IMR-90 (cell line): ENCODE results near the gene GNAI2. TPM values are rescaled to one million over a fixed set of nuclear protein-coding genes. Genes with fewer than 3 reads are reported as not detected.

Source experiments
- ATAC-seq: fragments of 200-7000 bp; cut with Tn5 transposase; 2 replicates; pipeline ENCODE4 v1.9.1; 2020; ENCODE audit warnings: low read depth, mild to moderate bottlenecking, moderate library complexity
- BruUV-seq: library from RNA; stranded (reverse); fragments of 400-500 nt; replicated peaks from 2 replicates; lab custom pipeline; 2021; lab: Mats Ljungman, UMichigan
- CTCF ChIA-PET: fragments of 300-600 bp; formaldehyde crosslinking; extraction: SDS; loops from one replicate; lab custom pipeline; 2021; ENCODE audit warnings: antibody characterized with exemption; lab: Yijun Ruan, JAX
- POLR2A ChIA-PET: fragments of 300-600 bp; sonication (Branson Sonifier 250); formaldehyde crosslinking; loops from one replicate; lab custom pipeline; 2022; ENCODE audit warnings: antibody characterized with exemption; ENCODE audit not compliant: unreplicated experiment; lab: Charles Lee
- DNase-seq: peaks from one replicate; pipeline ENCODE4 v3.0.0; 2013
- H2AFZ ChIP-seq: replicated peaks from 2 replicates; pipeline ENCODE3; 2013; ENCODE audit warnings: low read length, mild to moderate bottlenecking; ENCODE audit not compliant: poor library complexity
- H2AK5ac ChIP-seq: 2 replicates; pipeline ENCODE4 v1.6.1; 2013; ENCODE audit warnings: low read depth, low read length, inconsistent platforms
- H2AK9ac ChIP-seq: replicated peaks from 2 replicates; pipeline ENCODE3; 2013; ENCODE audit warnings: mild to moderate bottlenecking, low read depth, low read length, moderate library complexity; ENCODE audit not compliant: poor library complexity
- H2BK120ac ChIP-seq: 2 replicates; pipeline ENCODE4 v1.6.1; 2013; ENCODE audit warnings: low read depth, low read length, inconsistent platforms
- H2BK15ac ChIP-seq: 3 replicates; pipeline ENCODE4 v1.6.1; 2013; ENCODE audit warnings: low read depth, low read length, inconsistent platforms
- H2BK20ac ChIP-seq: 2 replicates; pipeline ENCODE4 v1.6.1; 2013; ENCODE audit warnings: low read depth, mild to moderate bottlenecking, inconsistent platforms, low read length, moderate library complexity
- H2BK5ac ChIP-seq: 2 replicates; pipeline ENCODE4 v1.6.1; 2013; ENCODE audit warnings: mild to moderate bottlenecking, low read depth, low read length, inconsistent platforms; ENCODE audit not compliant: poor library complexity, severe bottlenecking
- H3K14ac ChIP-seq: replicated peaks from 2 replicates; pipeline ENCODE4 v1.6.1; 2013; ENCODE audit warnings: low read depth, low read length, inconsistent platforms
- H3K18ac ChIP-seq: 2 replicates; pipeline ENCODE4 v1.6.1; 2013; ENCODE audit warnings: low read depth, low read length, control low read depth
- H3K23ac ChIP-seq: 2 replicates; pipeline ENCODE4 v1.6.1; 2013; ENCODE audit warnings: low read depth, low read length, inconsistent platforms
- H3K27ac ChIP-seq: 2 replicates; pipeline ENCODE4 v1.5.1; 2013; ENCODE audit warnings: mild to moderate bottlenecking, control low read depth, low read length; ENCODE audit not compliant: insufficient read depth
- H3K27me3 ChIP-seq: 2 replicates; pipeline ENCODE4 v1.6.1; 2013; ENCODE audit warnings: low read length; ENCODE audit not compliant: control insufficient read depth, insufficient read depth
- H3K36me3 ChIP-seq: 2 replicates; pipeline ENCODE4 v1.6.1; 2013; ENCODE audit warnings: low read length, mixed read lengths; ENCODE audit not compliant: control insufficient read depth, insufficient read depth
- H3K4ac ChIP-seq: 2 replicates; pipeline ENCODE4 v1.6.1; 2013; ENCODE audit warnings: low read depth, low read length, inconsistent platforms
- H3K4me1 ChIP-seq: 2 replicates; pipeline ENCODE4 v1.6.1; 2013; ENCODE audit warnings: low read length, mixed read lengths; ENCODE audit not compliant: control insufficient read depth, insufficient read depth
- H3K4me2 ChIP-seq: 2 replicates; pipeline ENCODE4 v1.6.1; 2013; ENCODE audit warnings: low read depth, mild to moderate bottlenecking, control low read depth, low read length, moderate library complexity
- H3K4me3 ChIP-seq: 2 replicates; pipeline ENCODE4 v1.5.1; 2013; ENCODE audit warnings: low read depth, mild to moderate bottlenecking, control low read depth, low read length, moderate library complexity; ENCODE audit not compliant: insufficient read depth
- H3K56ac ChIP-seq: 2 replicates; pipeline ENCODE4 v1.6.1; 2013; ENCODE audit warnings: low read length, inconsistent platforms; ENCODE audit not compliant: insufficient read depth; ENCODE audit errors: extremely low read depth
- H3K79me1 ChIP-seq, 2 experiments: 2 replicates each; pipeline ENCODE4 v1.6.1; 2013; ENCODE audit warnings: low read length in 2 of 2, inconsistent platforms in 1 of 2, low read depth in 1 of 2
- H3K9ac ChIP-seq: 2 replicates; pipeline ENCODE4 v1.6.1; 2013; ENCODE audit warnings: low read depth, low read length, control low read depth
- H3K9me1 ChIP-seq: 2 replicates; pipeline ENCODE4 v1.6.1; 2013; ENCODE audit warnings: low read length, inconsistent platforms; ENCODE audit not compliant: insufficient read depth
- H3K9me3 ChIP-seq: 2 replicates; pipeline ENCODE4 v1.6.1; 2013; ENCODE audit warnings: low read length; ENCODE audit not compliant: control insufficient read depth, insufficient read depth
- H4K20me1 ChIP-seq: 2 replicates; pipeline ENCODE4 v1.6.1; 2013; ENCODE audit warnings: low read length, inconsistent platforms; ENCODE audit not compliant: insufficient read depth
- H4K5ac ChIP-seq: 2 replicates; pipeline ENCODE4 v1.6.1; 2013; ENCODE audit warnings: mild to moderate bottlenecking, low read depth, low read length, control low read depth
- H4K8ac ChIP-seq, 2 experiments: 2 replicates each; pipeline ENCODE4 v1.6.1; 2013; ENCODE audit warnings: low read depth in 2 of 2, low read length in 2 of 2, control low read depth in 1 of 2, inconsistent platforms in 1 of 2
- H4K91ac ChIP-seq: 2 replicates; pipeline ENCODE4 v1.6.1; 2013; ENCODE audit warnings: low read depth, low read length, inconsistent platforms; ENCODE audit not compliant: insufficient read depth
- BHLHE40 ChIP-seq: fragments of 150-350 bp; IDR thresholded peaks from 2 replicates; pipeline ENCODE4 v1.6.1; 2016; ENCODE audit warnings: mild to moderate bottlenecking, low read depth, low read length
- CEBPB ChIP-seq: IDR thresholded peaks from 2 replicates; pipeline ENCODE4 v1.6.1; 2012; ENCODE audit warnings: low read depth, low read length, improper control_type of control experiment
- CHD1 ChIP-seq: IDR thresholded peaks from 2 replicates; pipeline ENCODE4 v1.6.1; 2012; ENCODE audit warnings: low read depth, low read length, improper control_type of control experiment
- ELK1 ChIP-seq: fragments of 150-350 bp; IDR thresholded peaks from 2 replicates; pipeline ENCODE4 v1.6.1; 2016; ENCODE audit warnings: low read depth, mild to moderate bottlenecking, low read length, moderate library complexity, borderline replicate concordance
- FOS ChIP-seq: fragments of 150-350 bp; IDR thresholded peaks from 2 replicates; pipeline ENCODE4 v1.6.1; 2016; ENCODE audit warnings: low read depth, low read length
- MAFK ChIP-seq: IDR thresholded peaks from 2 replicates; pipeline ENCODE4 v1.6.1; 2012; ENCODE audit warnings: low read depth, low read length, improper control_type of control experiment
- MAZ ChIP-seq: IDR thresholded peaks from 2 replicates; pipeline ENCODE4 v1.6.1; 2012; ENCODE audit warnings: low read depth, mild to moderate bottlenecking, low read length, improper control_type of control experiment, moderate library complexity, borderline replicate concordance
- MXI1 ChIP-seq: IDR thresholded peaks from 2 replicates; pipeline ENCODE4 v1.6.1; 2012; ENCODE audit warnings: low read depth, mild to moderate bottlenecking, low read length, moderate library complexity, borderline replicate concordance
- NFE2L2 ChIP-seq: fragments of 150-350 bp; IDR thresholded peaks from 2 replicates; pipeline ENCODE4 v1.6.1; 2016; ENCODE audit warnings: low read depth, mild to moderate bottlenecking, low read length
- POLR2A ChIP-seq: IDR thresholded peaks from 2 replicates; pipeline ENCODE4 v1.6.1; 2012; ENCODE audit warnings: mild to moderate bottlenecking, low read depth, low read length
- RAD21 ChIP-seq: IDR thresholded peaks from 2 replicates; pipeline ENCODE4 v1.6.1; 2012; ENCODE audit warnings: low read length, improper control_type of control experiment
- RCOR1 ChIP-seq: IDR thresholded peaks from 2 replicates; pipeline ENCODE4 v1.6.1; 2012; ENCODE audit warnings: mild to moderate bottlenecking, low read length, improper control_type of control experiment; ENCODE audit not compliant: insufficient replicate concordance
- RFX5 ChIP-seq: IDR thresholded peaks from 2 replicates; pipeline ENCODE4 v1.8.0; 2012; ENCODE audit warnings: low read depth, mild to moderate bottlenecking, low read length, moderate library complexity
- SMC3 ChIP-seq: fragments of 150-350 bp; IDR thresholded peaks from 2 replicates; pipeline ENCODE4 v1.6.1; 2016; ENCODE audit warnings: low read depth, mild to moderate bottlenecking, antibody characterized with exemption, low read length, moderate library complexity
- WGBS, 2 experiments: methylation state at CpG; one replicate each; pipeline versions ENCODE4 v1.1.5 to v1.1.7; 2013; ENCODE audit warnings: missing lambda C conversion rate in 2 of 2; ENCODE audit not compliant: insufficient read length in 1 of 2; ENCODE audit errors: extremely low coverage in 2 of 2; 5-methylcytosine and 5-hydroxymethylcytosine counted together
- dilution Hi-C: fragments of 300-500 bp; cut with HindIII; formaldehyde crosslinking; loops from one replicate; pipeline ENCODE4 v1.14.3; 2018; ENCODE audit warnings: low sequenced_read_pairs; ENCODE audit not compliant: unreplicated experiment
- in situ Hi-C: fragments of 300-500 bp; cut with MboI; formaldehyde crosslinking; loops from 3 replicates; pipeline ENCODE4 v1.14.3; 2019; ENCODE audit warnings: low sequenced_read_pairs, inconsistent platforms, mixed read lengths
- intact Hi-C: fragments of 100-400 bp; cut with micrococcal nuclease; formaldehyde crosslinking; loops from 2 replicates; pipeline ENCODE4 v1.10.0; 2022
- polyA plus RNA-seq, 3 experiments: library from polyadenylated mRNA; depleted of rRNA; stranded (reverse); fragments of >200 nt; gene quantifications; 2 replicates each; pipeline ENCODE4 v1.2.3, GENCODE V29; 2012; ENCODE audit warnings: low replicate concordance in 1 of 3
- total RNA-seq: library from RNA; depleted of rRNA; stranded (reverse); fragments of >200 nt; gene quantifications from 2 replicates; pipeline ENCODE4 v1.2.3, GENCODE V29; 2012

Gene GNAI2
- total and polyA plus RNA-seq, 2 of the 4 experiments (the other 2 are of a cell fraction), result 867 to 1,079 TPM

- TF ChIP-seq BHLHE40, result no peak
These were observed 14.4 kb upstream of the GNAI2 start (continued) for GRCh38 chr3:50221411-50222168.

- H4K5ac ChIP-seq, result no peak overlapping the region
- no TSS peak for BruUV-seq
- POLR2A ChIA-PET, result no interaction called here
- no peak overlapping the region for H2BK120ac ChIP-seq
- no peak overlapping the region for H3K14ac ChIP-seq
- H3K79me1 ChIP-seq, result 0 out of 4 replicates have a peak, but pooled peaks cover 0 to 2% of the 10 kb centered on the region in 2 experiments
- H3K18ac ChIP-seq, result no peak overlapping the region
- H2AFZ ChIP-seq, result no peak overlapping the region
- no peak overlapping the region for H3K56ac ChIP-seq
- H3K27ac ChIP-seq, result no peak overlapping the region
- H3K36me3 ChIP-seq, result no peaks in the 10 kb centered on the region
- no peak overlapping the region for H2AK5ac ChIP-seq
- no peak overlapping the region for H2BK15ac ChIP-seq
- no peaks in the 10 kb centered on the region for H3K9me3 ChIP-seq
- H3K4ac ChIP-seq, result no peak overlapping the region
- H3K4me2 ChIP-seq, result no peak overlapping the region
- dilution Hi-C loops (no loop called here), intact Hi-C loops (no loop called here), in situ Hi-C loops (no loop called here)
- H3K27me3 ChIP-seq, result peaks cover 12% of the 10 kb centered on the region; the same call in 1 of the 2 replicates
- TF ChIP-seq NFE2L2, result no peak
- TF ChIP-seq RCOR1, result no peak
- TF ChIP-seq MXI1, result no peak
- TF ChIP-seq BHLHE40, result no peak
- TF ChIP-seq POLR2A, result no peak
- no peak for TF ChIP-seq ELK1
- TF ChIP-seq SMC3, result no peak
- TF ChIP-seq MAFK, result no peak
- no peak for TF ChIP-seq MAZ
- no peak for TF ChIP-seq FOS
- no peak for TF ChIP-seq CHD1
- no peak for TF ChIP-seq RAD21
- TF ChIP-seq RFX5, result no peak
- no peak for TF ChIP-seq CEBPB
- H4K8ac ChIP-seq, result no peak overlapping the region
- H4K91ac ChIP-seq, result no peak overlapping the region
- H3K9ac ChIP-seq, result no peak overlapping the region
- CTCF ChIA-PET, result no interaction called here
- no peak overlapping the region for H2BK20ac ChIP-seq
- no peak overlapping the region for H2AK9ac ChIP-seq
- ATAC-seq (no peak), DNase-seq (no peak)
- H3K4me3 ChIP-seq, result no peak overlapping the region
- no CpG with 5 or more reads among the region's 1 CpG for WGBS, 2 experiments
- no peak overlapping the region for H2BK5ac ChIP-seq
- no peaks in the 10 kb centered on the region for H3K9me1 ChIP-seq
- no peaks in the 10 kb centered on the region for H4K20me1 ChIP-seq
- 0 out of 2 replicates have a peak, but pooled peaks cover 3% of the 10 kb centered on the region for H3K4me1 ChIP-seq
- no peak overlapping the region for H3K23ac ChIP-seq
These were observed 13.9 kb upstream of the GNAI2 start for GRCh38 chr3:50222169-50222528.
